Measurements from ENCODE around the gene GLYATL2. TPM values are rescaled to one million over a fixed set of nuclear protein-coding genes. Genes with fewer than 3 reads are reported as not detected.

The GLYATL2 gene
- total and polyA plus RNA-seq, 10 donors, result 0.09 TPM; not detected in 9

DNA sequence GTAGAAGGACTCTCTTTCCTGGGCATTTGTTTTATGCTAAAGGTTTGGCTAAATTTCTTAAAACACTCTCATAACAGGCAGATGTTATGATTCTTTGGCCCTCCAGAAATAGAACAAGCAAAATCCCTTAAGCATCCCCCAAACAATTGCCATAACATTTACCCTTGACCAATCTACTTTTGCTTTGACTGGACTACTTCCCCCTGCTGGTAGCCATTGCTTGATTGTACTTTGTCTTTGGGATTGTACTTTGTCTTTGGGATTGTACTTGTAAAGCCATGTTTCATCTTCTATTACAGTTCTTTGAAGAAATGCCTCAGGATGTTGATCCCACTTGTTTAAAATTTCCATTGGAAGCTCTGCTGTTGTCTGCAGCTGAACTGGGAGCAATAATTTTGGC, 59.5 kb downstream of the GLYATL2 start:
- no peak for TF ChIP-seq POLR2AphosphoS5 (IDR thresholded peaks at IDR 0.05)
- no peak for TF ChIP-seq CTCF (IDR thresholded peaks at IDR 0.05 in 8 of 11, conservative IDR thresholded peaks at IDR 0.05 in 3 of 11)
- no peak for TF ChIP-seq POLR2A (IDR thresholded peaks at IDR 0.05)
- peaks cover 0 to 6% (median 0%) of the 10 kb centered on the region in 7 donors for H3K27me3 ChIP-seq (replicated peaks in 1 of 7)
- no peak overlapping the region for H3K4me3 ChIP-seq
- no peaks in the 10 kb centered on the region for H3K9me3 ChIP-seq
- H3K27ac ChIP-seq, result no peak overlapping the region
- intact Hi-C loops (cut with DNase I; ENCODE audit: low total_unique reads), result loop anchor here (5.0 kb wide), 1 partner anchor 133 kb away; no protein-coding TSS in a partner anchor
- no peaks in the 10 kb centered on the region for H3K4me1 ChIP-seq
- no peak for DNase-seq
- H3K36me3 ChIP-seq, result no peaks in the 10 kb centered on the region

Other genes with a start within 250 kb of the GLYATL2 start
- gene CNTF, start 222.0 kb downstream of the GLYATL2 start, total RNA-seq, result 1 to 10 TPM; 1.1 to 3.7 (median 2.0) TPM
- gene CNTF, start 222.0 kb downstream of the GLYATL2 start, polyA plus RNA-seq, result under 1 TPM; 0.09 to 0.32 (median 0.11) TPM
- not detected for gene GLYAT, start 112.8 kb downstream of the GLYATL2 start, total RNA-seq
- not detected for gene GLYAT, start 112.8 kb downstream of the GLYATL2 start, polyA plus RNA-seq
- gene GLYATL1, start 94.8 kb upstream of the GLYATL2 start, total RNA-seq, result not detected
- gene GLYATL1, start 94.8 kb upstream of the GLYATL2 start, polyA plus RNA-seq, result not detected
- gene GLYATL1B, start 241.6 kb upstream of the GLYATL2 start, total RNA-seq, result not detected
- gene GLYATL1B, start 241.6 kb upstream of the GLYATL2 start, polyA plus RNA-seq, result not detected

Measured in spleen (tissue), 11 donors.